Activated CD4-positive, alpha-beta T cell treated with anti-CD3 and anti-CD28 coated beads for 4 hours (primary cell): ENCODE data around the gene ZNF319.

Source experiments
- DNase-seq, 2 donors: peaks; one replicate each; pipeline ENCODE4 v3.0.0-alpha.2; 2020

The ZNF319 gene

GRCh38 chr16:57970970-57971369 is 29.5 kb downstream of the ZNF319 start, which contains the start of gene CNGB1:
Gene CNGB1, minus strand, starts transcription at chr16:57971128. Its CDS starts 3,842 bp downstream, at chr16:57967286.
- DNase-seq: no peak

GRCh38 chr16:57970319-57970718 is 30.2 kb downstream of the ZNF319 start:
- DNase-seq: no peak

GRCh38 chr16:57969451-57970123 is 30.9 kb downstream of the ZNF319 start:
- no peak for DNase-seq

- DNase-seq: no peak
These were observed 32.6 kb downstream of the ZNF319 start for GRCh38 chr16:57967916-57968315.

- DNase-seq: no peak
These were observed 33.5 kb downstream of the ZNF319 start for GRCh38 chr16:57966986-57967385.

GRCh38 chr16:57966204-57966771 is 34.2 kb downstream of the ZNF319 start:
- DNase-seq: no peak

- DNase-seq: no peak
These were observed 36.2 kb downstream of the ZNF319 start for GRCh38 chr16:57964157-57964700.

- DNase-seq: no peak
These were observed 37.7 kb downstream of the ZNF319 start for GRCh38 chr16:57962756-57963155.

GRCh38 chr16:57962046-57962445 is 38.4 kb downstream of the ZNF319 start:
- no peak for DNase-seq

- DNase-seq: no peak
These were observed 38.9 kb downstream of the ZNF319 start for GRCh38 chr16:57961538-57961937.

- no peak for DNase-seq
These were observed 39.5 kb downstream of the ZNF319 start for GRCh38 chr16:57960826-57961472.

GRCh38 chr16:57960310-57960709 is 40.2 kb downstream of the ZNF319 start:
- DNase-seq: no peak

- DNase-seq: no peak
These were observed 40.7 kb downstream of the ZNF319 start for GRCh38 chr16:57959804-57960203.

- DNase-seq: no peak
These were observed 41.4 kb downstream of the ZNF319 start for GRCh38 chr16:57959121-57959520.

GRCh38 chr16:57958544-57958943 is 41.9 kb downstream of the ZNF319 start:
- no peak for DNase-seq

- no peak for DNase-seq
These were observed 42.6 kb downstream of the ZNF319 start for GRCh38 chr16:57957673-57958392.

- no peak for DNase-seq
These were observed 43.4 kb downstream of the ZNF319 start for GRCh38 chr16:57956924-57957672.

- DNase-seq: no peak
These were observed 44.1 kb downstream of the ZNF319 start for GRCh38 chr16:57956270-57956808.

- no peak for DNase-seq
These were observed 44.8 kb downstream of the ZNF319 start for GRCh38 chr16:57955572-57956188.

GRCh38 chr16:57953857-57954256 is 46.6 kb downstream of the ZNF319 start:
- DNase-seq: no peak

GRCh38 chr16:57952909-57953308 is 47.6 kb downstream of the ZNF319 start:
- DNase-seq: no peak
